HG02973 (cell line): ENCODE results near the gene SH3BP4.

Source experiments
- ATAC-seq: cut with Tn5 transposase; IDR thresholded peaks from one replicate; pipeline ENCODE4 v1.9.1; 2021; ENCODE audit warnings: moderate library complexity; ENCODE audit not compliant: unreplicated experiment

Gene SH3BP4

GRCh38 chr2:234982096-234982834, 30.4 kb downstream of the SH3BP4 start:
- no peak for ATAC-seq

DNA sequence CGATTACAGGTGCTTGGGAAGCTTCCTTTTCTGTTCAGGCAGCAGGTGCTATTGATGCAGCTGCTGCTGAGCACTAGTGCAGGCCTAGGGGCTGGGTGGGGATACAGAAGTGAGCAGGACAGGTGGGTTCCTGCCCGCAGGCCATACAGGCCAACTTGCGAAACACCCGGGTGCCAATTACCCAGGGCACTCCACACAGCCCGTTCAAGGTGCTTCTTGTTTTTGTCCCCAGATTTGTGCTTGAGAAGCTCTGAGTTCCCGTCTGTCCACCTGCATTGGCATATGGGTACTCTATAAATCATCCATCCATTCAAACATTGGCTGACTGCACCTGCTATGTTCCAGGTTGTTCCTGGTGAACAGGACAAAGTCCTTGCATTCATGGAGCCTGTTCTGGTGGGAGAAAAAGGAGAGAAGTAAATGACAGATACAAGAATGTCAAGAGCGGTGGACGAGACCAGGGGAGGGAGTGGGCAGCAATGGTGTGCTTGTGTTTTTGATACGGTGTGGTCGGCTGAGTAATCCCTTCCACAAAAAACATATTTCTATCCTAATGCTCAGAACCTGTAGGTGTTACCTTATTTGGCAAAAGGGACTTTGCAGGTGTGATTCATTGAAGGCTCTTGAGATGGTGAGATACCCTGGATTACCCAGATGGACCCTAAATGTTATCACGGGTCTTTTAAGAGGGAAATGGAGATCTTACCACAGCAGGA, 31.4 kb downstream of the SH3BP4 start:
- ATAC-seq: no peak

DNA sequence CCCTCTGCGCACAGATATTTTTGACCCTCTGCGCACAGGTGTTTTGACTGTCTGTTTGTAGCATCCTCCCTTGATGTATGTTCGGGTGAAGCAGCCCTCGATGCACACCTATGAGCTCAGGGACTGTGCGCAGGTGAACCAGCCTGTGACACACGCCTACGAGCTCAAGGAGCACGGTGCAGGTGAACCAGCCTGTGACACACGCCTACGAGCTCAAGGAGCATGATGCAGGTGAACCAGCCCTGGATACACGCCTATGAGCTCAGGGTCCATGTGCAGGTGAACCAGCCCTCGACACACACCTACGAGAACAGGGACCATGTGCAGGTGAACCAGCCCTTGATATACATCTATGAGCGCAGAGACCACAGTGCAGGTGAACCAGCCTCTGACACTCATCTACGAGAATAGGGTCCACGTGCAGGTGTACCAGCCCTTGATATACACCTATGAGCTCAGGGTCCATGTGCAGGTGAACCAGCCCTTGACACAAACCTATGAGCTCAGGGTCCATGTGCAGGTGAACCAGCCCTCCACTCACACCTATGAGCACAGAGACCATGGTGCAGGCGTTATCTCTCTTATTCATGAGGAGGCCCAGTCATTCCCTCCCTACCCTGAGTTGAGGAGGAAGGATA, 33.9 kb downstream of the SH3BP4 start:
- ATAC-seq: no peak

DNA sequence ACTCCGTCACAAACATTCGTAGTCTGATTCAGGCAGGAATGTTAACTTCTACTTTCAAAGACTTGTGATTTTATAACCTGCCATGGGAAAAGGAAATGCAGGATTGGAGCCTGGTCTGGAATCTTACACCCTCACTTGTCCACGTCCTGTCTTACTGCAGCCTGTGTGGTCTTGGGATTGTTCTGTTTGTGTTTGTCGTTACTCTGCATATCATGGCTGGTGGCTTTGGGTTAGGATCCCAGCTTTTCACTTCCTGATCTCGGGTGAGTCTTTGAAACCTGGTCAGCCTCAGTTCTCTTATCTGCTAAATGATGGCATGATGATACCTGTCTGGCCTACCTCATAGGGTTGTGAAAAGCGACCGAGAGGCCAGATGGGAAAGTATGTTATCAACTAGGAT, 34.6 kb downstream of the SH3BP4 start:
- no peak for ATAC-seq

DNA sequence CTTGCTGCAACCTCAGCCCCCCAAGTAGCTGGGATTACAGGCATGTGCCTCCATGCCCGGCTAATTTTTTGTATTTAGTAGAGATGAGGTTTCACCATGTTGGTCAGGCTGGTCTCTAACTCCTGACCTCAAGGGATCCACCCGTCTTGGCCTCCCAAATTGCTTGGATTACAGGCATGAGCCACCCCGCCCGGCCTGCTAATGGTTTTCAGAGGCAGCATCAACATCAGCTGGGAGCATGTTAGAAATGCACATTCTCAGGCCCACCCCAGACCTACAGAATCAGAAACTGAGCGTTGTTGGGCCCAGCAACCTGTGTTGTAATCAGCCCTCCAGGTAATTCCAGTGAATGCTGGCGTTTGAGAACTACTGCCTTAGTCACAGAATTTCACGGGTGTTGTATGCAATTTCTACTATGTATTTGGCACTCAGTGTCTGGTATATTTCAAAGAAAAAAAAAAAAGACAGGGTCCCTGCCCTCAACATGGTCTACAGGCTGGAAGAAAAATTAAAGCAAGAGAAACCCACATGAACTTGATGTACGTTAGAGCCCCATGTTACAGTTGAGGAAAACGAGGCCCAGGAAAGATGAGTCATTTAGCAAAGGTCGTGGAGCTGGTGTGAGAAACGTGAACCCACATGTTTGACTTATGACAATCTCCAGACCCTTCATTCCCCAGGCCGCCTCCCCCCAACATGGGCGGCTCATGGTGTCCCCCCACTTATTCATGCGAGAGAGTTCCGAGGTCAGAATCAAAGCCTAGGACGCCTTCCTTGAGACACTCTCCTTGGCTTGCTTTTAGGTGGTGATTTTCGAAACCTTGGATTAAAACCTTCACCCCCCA, 35.3 kb downstream of the SH3BP4 start:
- ATAC-seq: no peak

- no peak for ATAC-seq
These were observed 35.9 kb downstream of the SH3BP4 start for GRCh38 chr2:234987754-234988153.

- ATAC-seq: no peak
These were observed 36.7 kb downstream of the SH3BP4 start for GRCh38 chr2:234988491-234988890.

DNA sequence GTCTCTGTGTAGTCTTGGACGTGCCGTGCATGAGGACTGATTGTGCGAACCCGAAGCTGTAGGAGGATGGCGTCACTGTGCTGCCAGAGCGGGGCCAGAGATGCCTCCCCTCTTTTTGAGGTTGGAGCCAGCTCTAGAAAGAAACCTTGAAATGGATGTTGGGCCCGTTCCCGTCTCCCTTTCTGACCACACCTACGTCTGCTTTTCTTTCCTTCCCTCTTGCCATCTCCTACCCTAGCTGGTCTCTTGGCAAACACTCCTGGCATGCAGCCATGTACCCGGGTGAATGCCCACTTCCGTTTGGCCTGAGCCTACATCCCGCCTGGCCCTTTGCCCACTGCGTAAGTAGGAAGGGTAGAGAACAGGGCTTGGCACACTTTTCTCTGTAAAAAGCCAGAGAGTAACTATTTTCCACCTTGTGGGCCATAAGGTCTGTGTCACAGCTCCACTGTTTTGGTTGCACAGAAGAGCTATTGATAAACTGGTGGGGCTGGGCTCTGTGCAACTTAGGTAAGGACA, 37.4 kb downstream of the SH3BP4 start:
- no peak for ATAC-seq

- no peak for ATAC-seq
These were observed 38.5 kb downstream of the SH3BP4 start for GRCh38 chr2:234990300-234990699.

DNA sequence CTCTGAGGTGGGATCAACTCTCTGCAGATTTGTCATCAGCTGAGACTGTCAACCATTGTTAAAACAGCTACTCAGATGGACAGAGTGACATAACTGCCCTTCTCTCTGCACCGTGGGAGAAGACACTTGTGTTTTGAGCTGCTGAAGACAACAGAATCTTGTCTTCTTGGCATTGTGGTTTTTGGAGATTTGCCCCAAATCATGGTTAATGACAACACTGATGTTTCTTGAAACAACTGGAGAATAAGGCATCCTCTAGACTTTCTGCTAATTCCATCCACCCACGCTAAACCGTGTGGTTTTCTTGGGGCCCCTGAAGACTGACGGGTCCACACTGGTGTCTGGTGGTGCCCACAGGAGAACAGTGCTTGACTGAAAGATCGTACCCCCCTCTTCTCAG, 39.5 kb downstream of the SH3BP4 start:
- no peak for ATAC-seq

GRCh38 chr2:234991793-234992192, 40.0 kb downstream of the SH3BP4 start:
- no peak for ATAC-seq

GRCh38 chr2:234992196-234992595, 40.4 kb downstream of the SH3BP4 start:
- ATAC-seq: no peak

DNA sequence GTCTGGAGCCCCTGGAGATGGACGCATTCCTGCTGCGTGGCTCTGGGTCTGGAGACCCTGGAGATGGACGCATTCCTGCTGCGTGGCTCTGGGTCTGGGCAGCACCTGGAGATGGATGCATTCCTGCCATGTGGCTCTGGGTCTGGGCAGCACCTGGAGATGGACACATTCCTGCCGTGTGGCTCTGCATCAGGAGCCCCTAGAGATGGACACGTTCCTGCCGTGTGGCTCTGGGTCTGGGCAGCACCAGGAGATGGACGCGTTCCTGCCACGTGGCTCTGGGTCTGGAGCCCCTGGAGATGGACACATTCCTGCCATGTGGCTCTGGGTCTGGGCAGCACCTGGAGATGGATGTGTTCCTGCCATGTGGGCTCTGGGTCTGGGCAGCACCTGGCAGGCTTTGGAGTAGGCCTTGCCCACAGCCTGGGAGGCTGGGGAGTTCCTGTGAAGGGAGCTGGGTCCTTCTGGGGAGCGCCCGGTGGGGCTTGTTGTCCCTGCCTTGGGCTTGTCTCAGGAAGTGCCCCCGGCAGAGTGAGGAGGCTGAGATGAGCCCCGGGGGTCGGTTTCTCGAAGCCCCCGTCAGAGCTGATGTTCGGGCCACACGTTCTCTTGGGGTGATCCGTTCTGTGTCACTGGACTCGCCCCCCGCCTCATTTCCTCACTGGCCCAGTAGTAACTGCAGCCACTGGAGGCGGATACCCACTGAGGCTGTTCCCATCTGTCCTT, 41.0 kb downstream of the SH3BP4 start:
- no peak for ATAC-seq

GRCh38 chr2:234993541-234993981, 41.7 kb downstream of the SH3BP4 start:
- ATAC-seq: no peak

- ATAC-seq: no peak
These were observed 42.9 kb downstream of the SH3BP4 start for GRCh38 chr2:234994438-234995321.

DNA sequence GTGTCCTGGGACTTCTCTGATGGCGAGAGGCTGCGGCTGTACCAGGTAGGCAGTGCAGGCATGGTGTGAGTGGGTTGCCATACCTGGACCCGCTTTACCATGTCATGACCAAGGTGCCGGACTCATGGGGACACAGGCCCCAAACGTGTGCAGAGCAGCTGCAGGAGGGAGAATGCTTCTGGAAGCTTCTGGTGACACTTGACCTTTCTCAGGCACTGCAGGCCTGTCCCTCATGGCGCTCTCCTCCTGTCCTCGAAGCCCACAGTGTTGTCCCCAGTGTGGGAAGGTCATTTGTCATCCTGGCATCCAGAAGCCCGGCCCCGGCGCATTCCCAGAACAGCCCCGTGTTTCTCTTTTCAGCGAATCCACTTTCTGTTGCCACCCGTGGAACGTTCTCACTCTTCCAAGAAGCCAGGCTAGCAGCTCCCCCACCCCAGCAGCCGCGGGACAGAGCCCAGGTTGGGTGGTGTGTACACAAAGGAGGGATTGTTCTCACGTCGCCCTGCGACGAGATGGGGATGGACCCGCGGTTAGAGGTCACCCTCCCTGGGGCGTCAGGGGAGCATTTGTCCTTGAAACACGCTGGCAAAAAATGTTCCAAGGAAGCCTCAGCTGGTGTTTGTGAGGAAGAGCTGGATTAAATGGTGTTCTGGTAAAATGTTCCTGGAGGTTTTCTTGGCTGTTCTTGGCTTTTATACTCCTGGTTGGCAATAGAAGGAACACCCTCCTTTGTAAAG, 43.7 kb downstream of the SH3BP4 start:
- ATAC-seq: no peak

GRCh38 chr2:234996069-234996940, 44.5 kb downstream of the SH3BP4 start:
- ATAC-seq: no peak

DNA sequence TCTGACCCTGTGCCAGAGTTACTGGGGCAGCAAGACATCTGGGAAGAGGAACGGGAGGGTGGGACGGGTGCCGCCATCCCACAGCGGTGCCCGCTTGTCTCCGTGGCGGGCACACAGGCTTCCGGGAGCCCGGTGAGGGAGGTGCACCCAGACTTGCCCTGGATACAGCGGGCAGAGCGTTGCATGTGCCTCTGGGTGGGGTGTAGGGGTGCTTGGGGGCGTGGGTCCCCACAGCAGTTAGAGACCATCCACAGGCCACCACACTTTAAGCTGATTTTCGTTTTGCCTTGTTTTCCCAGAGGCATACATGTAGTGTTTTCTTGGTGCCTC, 45.1 kb downstream of the SH3BP4 start:
- ATAC-seq: no peak
